Epithelial cell of esophagus (primary cell): ENCODE results near the gene RALGAPA1.

Source experiments
- DNase-seq: peaks from one replicate; pipeline ENCODE4 v3.0.0; 2010; ENCODE audit warnings: low read depth
- H3K4me3 ChIP-seq: 2 replicates; pipeline ENCODE4 v1.5.1; 2011; ENCODE audit warnings: mild to moderate bottlenecking, low read length, control low read depth
- CTCF ChIP-seq: IDR thresholded peaks from 2 replicates; pipeline ENCODE4 v1.5.1; 2011; ENCODE audit warnings: low read depth, mild to moderate bottlenecking, low read length, control low read depth, inconsistent platforms; ENCODE audit not compliant: insufficient read depth; ENCODE audit errors: missing control alignments

The RALGAPA1 gene

DNA sequence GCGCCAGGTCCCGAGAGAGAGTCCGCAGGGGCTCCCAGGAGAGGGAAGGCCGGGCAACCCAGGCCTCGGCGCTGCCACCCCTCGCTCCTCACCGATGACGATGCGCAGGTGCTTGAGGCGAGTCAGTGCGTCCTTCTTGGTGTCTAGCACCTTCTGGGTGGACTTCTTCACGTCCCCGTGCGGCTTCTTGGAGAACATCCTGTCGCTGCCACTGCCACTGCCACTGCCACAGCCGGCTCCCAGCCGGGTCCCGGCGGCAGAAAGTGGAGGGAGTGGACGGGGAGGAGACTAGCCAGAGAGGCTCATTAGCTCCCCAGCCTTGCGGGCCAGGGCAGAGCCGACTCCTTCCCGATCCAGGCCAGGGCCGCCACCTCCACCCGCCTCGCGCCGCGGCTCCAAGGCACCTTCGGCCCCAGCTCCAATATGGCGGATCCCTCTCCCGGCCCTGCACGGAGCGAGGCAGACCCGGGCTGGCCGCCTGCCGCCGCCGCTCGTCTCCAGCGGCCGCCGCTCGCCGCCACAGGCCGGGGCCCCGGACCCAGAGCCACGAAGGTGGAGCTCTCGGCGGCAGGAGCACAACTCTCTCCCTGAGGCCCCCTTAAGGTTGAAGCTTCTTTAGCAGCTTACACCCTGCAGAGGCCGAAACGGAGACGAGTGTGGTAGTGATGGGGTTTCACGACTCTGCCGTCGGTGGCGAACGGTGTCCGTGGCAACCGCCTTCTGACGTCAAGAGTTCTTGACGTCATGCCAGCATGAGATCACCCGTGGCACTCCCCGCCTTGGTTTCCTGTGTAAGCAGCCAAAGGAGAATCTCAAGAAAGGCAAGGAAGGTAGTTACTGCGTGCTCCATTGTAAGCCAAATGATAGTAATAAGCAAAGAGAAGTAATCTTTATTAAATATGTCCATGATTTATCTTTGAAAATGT is at the start of gene RALGAPA1:
Gene RALGAPA1, minus strand, starts transcription at position 658 of the 926 bp plus-strand sequence. Its CDS starts 460 bp downstream, at position 198.
- peak within 1 kb of the TSS; percentile 84 for H3K4me3 ChIP-seq
- TF ChIP-seq CTCF = peak; percentile 39
- DNase-seq = peak; percentile 96

- peak; percentile 96 for DNase-seq
- TF ChIP-seq CTCF = no peak
- no peak overlapping the region for H3K4me3 ChIP-seq
These were observed 49.6 kb upstream of the RALGAPA1 start for GRCh38 chr14:35858521-35859209.

DNA sequence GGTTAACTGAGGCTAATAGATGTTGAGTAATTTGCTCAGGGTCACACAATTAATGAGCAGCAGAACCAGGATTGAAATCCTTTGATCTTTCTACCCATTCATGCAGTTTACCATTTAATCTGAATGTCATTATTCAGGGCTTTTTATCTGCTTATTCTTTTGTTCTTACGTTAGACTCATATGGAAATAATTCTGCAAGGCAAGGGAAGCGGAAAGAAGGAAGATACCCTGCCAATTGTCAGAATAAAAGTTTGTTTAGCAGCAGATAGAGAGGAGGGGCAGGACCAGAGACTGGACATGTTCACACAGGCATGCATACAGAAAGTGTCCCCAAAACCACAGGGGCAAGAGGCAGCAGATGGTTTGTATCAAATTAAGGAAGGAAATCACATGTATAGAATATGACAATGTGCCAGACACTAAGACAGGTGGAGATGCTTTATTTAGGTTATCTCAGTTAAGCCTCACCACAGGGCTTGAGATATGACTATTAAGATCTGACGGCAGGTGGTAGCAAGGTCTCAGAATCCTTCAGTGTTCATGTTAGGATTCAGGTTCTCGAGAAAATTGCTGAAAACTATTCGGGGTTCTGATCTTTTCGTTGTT is 46.9 kb upstream of the RALGAPA1 start:
- no peak for DNase-seq
- no peak for TF ChIP-seq CTCF
- H3K4me3 ChIP-seq = no peak overlapping the region

- H3K4me3 ChIP-seq = no peak overlapping the region
- no peak for TF ChIP-seq CTCF
- DNase-seq = no peak
These were observed 45.7 kb upstream of the RALGAPA1 start for GRCh38 chr14:35854696-35855270.

DNA sequence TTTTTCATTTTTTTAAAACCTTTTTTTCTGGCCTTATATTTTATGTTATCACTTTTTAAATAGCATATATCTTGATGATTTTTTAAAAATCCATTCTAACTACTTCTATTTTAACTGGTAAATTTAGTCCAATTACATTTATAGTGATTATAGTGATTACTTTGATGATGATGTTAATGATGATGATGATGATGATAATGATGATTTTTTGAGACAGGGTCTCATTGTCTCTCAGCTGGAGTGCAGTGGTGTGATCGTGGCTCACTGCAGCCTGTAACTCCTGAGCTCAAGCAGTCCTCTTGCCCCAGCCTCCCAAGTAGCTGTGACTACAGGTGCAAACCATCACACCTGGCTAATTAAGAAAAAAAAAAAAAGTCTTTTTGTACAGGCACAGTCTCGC is 44.1 kb upstream of the RALGAPA1 start:
- no peak for DNase-seq
- TF ChIP-seq CTCF = no peak
- no peak overlapping the region for H3K4me3 ChIP-seq

GRCh38 chr14:35851823-35852222 is 42.7 kb upstream of the RALGAPA1 start:
- no peak for TF ChIP-seq CTCF
- no peak overlapping the region for H3K4me3 ChIP-seq
- no peak for DNase-seq
